Left forelimb (tissue), 1 donor: ENCODE measurements around the gene KLHL21.
A peak's percentile ranks its signal among the peaks of the same experiment; 100 is the strongest.
"Not testable (repeated sequence)": the region's sequence is repeated elsewhere in the genome, so short reads cannot be mapped to it uniquely, and the experiment has no call there.

Experiments
- DNase-seq: peaks from one replicate; pipeline ENCODE4 v3.0.0-alpha.2; 2018; ENCODE audit warnings: low spot score

The KLHL21 gene

GRCh38 chr1:6602669-6603237 lies at the start of gene KLHL21:
Gene KLHL21 (minus strand): TSS chr1:6602869. CDS start chr1:6602817, 52 bp downstream.
- DNase-seq = peak; percentile 91

- DNase-seq = no peak
Measured at GRCh38 chr1:6651909-6652308, 49.2 kb upstream of the KLHL21 start.

- DNase-seq = no peak
Measured at GRCh38 chr1:6648556-6648955, 45.9 kb upstream of the KLHL21 start.

GRCh38 chr1:6646499-6647148 lies 44.0 kb upstream of the KLHL21 start:
- DNase-seq = no peak

- DNase-seq = no peak
Measured at GRCh38 chr1:6645018-6645417, 42.3 kb upstream of the KLHL21 start.

GRCh38 chr1:6640867-6641266 lies 38.2 kb upstream of the KLHL21 start:
- not testable (repeated sequence) for DNase-seq

GRCh38 chr1:6638226-6638625 lies 35.6 kb upstream of the KLHL21 start:
- DNase-seq = peak; percentile 87

- no peak for DNase-seq
Measured at GRCh38 chr1:6637770-6638169, 35.1 kb upstream of the KLHL21 start.

- not testable (repeated sequence) for DNase-seq
Measured at GRCh38 chr1:6636778-6637177, 34.1 kb upstream of the KLHL21 start.

- no peak for DNase-seq
Measured at GRCh38 chr1:6635910-6636760, 33.5 kb upstream of the KLHL21 start.

GRCh38 chr1:6635161-6635909 lies 32.7 kb upstream of the KLHL21 start:
- DNase-seq = no peak

GRCh38 chr1:6634371-6635052 lies 31.8 kb upstream of the KLHL21 start:
- peak; percentile 76 for DNase-seq

GRCh38 chr1:6632588-6633514 lies 30.2 kb upstream of the KLHL21 start:
- no peak for DNase-seq

- no peak for DNase-seq
Measured at GRCh38 chr1:6631058-6631457, 28.4 kb upstream of the KLHL21 start.

- DNase-seq = no peak
Measured at GRCh38 chr1:6630027-6630426, 27.4 kb upstream of the KLHL21 start.

GRCh38 chr1:6628971-6629479 lies 26.4 kb upstream of the KLHL21 start:
- DNase-seq = no peak

GRCh38 chr1:6627841-6628545 lies 25.3 kb upstream of the KLHL21 start:
- no peak for DNase-seq

- no peak for DNase-seq
Measured at GRCh38 chr1:6627031-6627430, 24.4 kb upstream of the KLHL21 start.

GRCh38 chr1:6625584-6626149 lies 23.0 kb upstream of the KLHL21 start:
- no peak for DNase-seq
